K562 (cell line): Measurements from ENCODE around the gene SCRG1. TPM values are rescaled to one million over a fixed set of nuclear protein-coding genes. Genes with fewer than 3 reads are reported as not detected.

Experiments
- ARID4B ChIP-seq: sonication (generic); formaldehyde crosslinking; IDR thresholded peaks from 2 replicates; pipeline ENCODE4 v1.8.0; 2022; ENCODE audit warnings: mild to moderate bottlenecking, missing genetic modification reagents
- CBFA2T2 ChIP-seq: fragments of 450-650 bp; conservative IDR thresholded peaks from 2 replicates; pipeline ENCODE4 v1.6.1; 2017; ENCODE audit warnings: mild to moderate bottlenecking
- FOS ChIP-seq: IDR thresholded peaks from 3 replicates; pipeline ENCODE4 v1.6.1; 2011; ENCODE audit not compliant: insufficient read length; ENCODE audit errors: extremely low read depth
- HDAC6 ChIP-seq: IDR thresholded peaks from 2 replicates; pipeline ENCODE4 v1.6.1; 2012; ENCODE audit warnings: low read depth, mild to moderate bottlenecking, control low read depth, inconsistent platforms, low read length, moderate library complexity
- HIVEP1 ChIP-seq: fragments of 250-450 bp; sonication (Bioruptor Pico); IDR thresholded peaks from 2 replicates; pipeline ENCODE4 v1.4.0; 2020; ENCODE audit warnings: mild to moderate bottlenecking
- MCM2 ChIP-seq: fragments of 450-650 bp; IDR thresholded peaks from 2 replicates; pipeline ENCODE4 v1.6.1; 2017; ENCODE audit warnings: low read depth, mild to moderate bottlenecking
- NFYB ChIP-seq: IDR thresholded peaks from 2 replicates; pipeline ENCODE4 v1.6.1; 2011; ENCODE audit warnings: mild to moderate bottlenecking, moderate library complexity; ENCODE audit not compliant: insufficient read length; ENCODE audit errors: extremely low read depth
- RAD21 ChIP-seq, 2 experiments: fragments of 250-450 bp in 1 of 2; fragments of 450-650 bp in 1 of 2; sonication (Bioruptor Pico) in 1 of 2; formaldehyde crosslinking in 1 of 2; IDR thresholded peaks in 1 of 2; conservative IDR thresholded peaks in 1 of 2; 2 replicates each; pipeline versions ENCODE4 v1.4.0 to v1.8.0; 2020 to 2022; ENCODE audit warnings: mild to moderate bottlenecking in 2 of 2, moderate library complexity in 1 of 2
- RUNX1 ChIP-seq: sonication (generic); IDR thresholded peaks from 2 replicates; pipeline ENCODE4 v1.6.1; 2016; ENCODE audit warnings: antibody characterized with exemption, low read depth
- TEAD4 ChIP-seq, 2 experiments: sonication (generic) in 1 of 2; formaldehyde crosslinking in 1 of 2; IDR thresholded peaks; 2 replicates each; pipeline versions ENCODE4 v1.6.1 to v1.8.0; 2012 to 2022; ENCODE audit warnings: borderline replicate concordance in 1 of 2, inconsistent platforms in 1 of 2, low read length in 1 of 2, mild to moderate bottlenecking in 1 of 2, missing genetic modification reagents in 1 of 2
- ZC3H4 ChIP-seq: sonication (generic); formaldehyde crosslinking; IDR thresholded peaks from 2 replicates; pipeline ENCODE4 v1.9.0; 2021; ENCODE audit warnings: missing genetic modification reagents, borderline replicate concordance
- ZNF584 ChIP-seq: fragments of 200-800 bp; sonication (Bioruptor generic); IDR thresholded peaks from 2 replicates; pipeline ENCODE4 v1.6.1; 2016; ENCODE audit warnings: low read depth, mild to moderate bottlenecking, missing genetic modification characterization, missing compliant biosample characterization
- ZNF740 ChIP-seq, 3 experiments: fragments of 200-800 bp in 1 of 3; sonication (Bioruptor generic) in 1 of 3; sonication (generic) in 1 of 3; formaldehyde crosslinking in 1 of 3; IDR thresholded peaks; 2 replicates each; pipeline versions ENCODE4 v1.6.1 to v1.8.0; 2016 to 2022; ENCODE audit warnings: mild to moderate bottlenecking in 2 of 3, missing compliant biosample characterization in 2 of 3, missing genetic modification characterization in 2 of 3, missing genetic modification reagents in 1 of 3
- ZNF764 ChIP-seq: fragments of 250-450 bp; sonication (Bioruptor Pico); IDR thresholded peaks from 2 replicates; pipeline ENCODE4 v1.4.0; 2020; ENCODE audit warnings: low read depth, mild to moderate bottlenecking, moderate library complexity
- polyA plus RNA-seq, 8 experiments: library from polyadenylated mRNA; depleted of rRNA in 4 of 8; stranded (reverse) in 5 of 8; unstranded in 3 of 8; fragments of >200 nt; fragmentation: Nextera tagmentation in 2 of 8; fragmentation: Illumina TruSeq in 1 of 8; extraction: Ambion mirVana in 2 of 8; extraction: Trizol in 1 of 8; gene quantifications; 2 replicates each; pipeline versions ENCODE4 v1.2.1 to v1.2.3, GENCODE V29; 2011 to 2014; ENCODE audit warnings: inconsistent platforms in 1 of 8, missing spikeins in 1 of 8
- total RNA-seq, 7 experiments: library from RNA; depleted of rRNA in 6 of 7; stranded (reverse); fragments of >200 nt in 6 of 7; fragmentation: Illumina TruSeq in 2 of 7; extraction: Trizol in 2 of 7; gene quantifications; 2 replicates each; pipeline versions ENCODE4 v1.2.1 to v1.2.3, GENCODE V29; 2011 to 2021; ENCODE audit warnings: low replicate concordance in 1 of 7
- TF ChIP-seq, protein P1 (sequence below): fragments of 250-450 bp; sonication (Bioruptor Pico); IDR thresholded peaks from 2 replicates; pipeline ENCODE4 v1.8.0; 2021; ENCODE audit warnings: moderate library complexity, mild to moderate bottlenecking, inconsistent platforms

Gene SCRG1
- total and polyA plus RNA-seq, 9 of the 15 experiments (the other 6 are each of a cell fraction or from before 2014, with no cell fraction given): 0.01 TPM; not detected in 7

DNA sequence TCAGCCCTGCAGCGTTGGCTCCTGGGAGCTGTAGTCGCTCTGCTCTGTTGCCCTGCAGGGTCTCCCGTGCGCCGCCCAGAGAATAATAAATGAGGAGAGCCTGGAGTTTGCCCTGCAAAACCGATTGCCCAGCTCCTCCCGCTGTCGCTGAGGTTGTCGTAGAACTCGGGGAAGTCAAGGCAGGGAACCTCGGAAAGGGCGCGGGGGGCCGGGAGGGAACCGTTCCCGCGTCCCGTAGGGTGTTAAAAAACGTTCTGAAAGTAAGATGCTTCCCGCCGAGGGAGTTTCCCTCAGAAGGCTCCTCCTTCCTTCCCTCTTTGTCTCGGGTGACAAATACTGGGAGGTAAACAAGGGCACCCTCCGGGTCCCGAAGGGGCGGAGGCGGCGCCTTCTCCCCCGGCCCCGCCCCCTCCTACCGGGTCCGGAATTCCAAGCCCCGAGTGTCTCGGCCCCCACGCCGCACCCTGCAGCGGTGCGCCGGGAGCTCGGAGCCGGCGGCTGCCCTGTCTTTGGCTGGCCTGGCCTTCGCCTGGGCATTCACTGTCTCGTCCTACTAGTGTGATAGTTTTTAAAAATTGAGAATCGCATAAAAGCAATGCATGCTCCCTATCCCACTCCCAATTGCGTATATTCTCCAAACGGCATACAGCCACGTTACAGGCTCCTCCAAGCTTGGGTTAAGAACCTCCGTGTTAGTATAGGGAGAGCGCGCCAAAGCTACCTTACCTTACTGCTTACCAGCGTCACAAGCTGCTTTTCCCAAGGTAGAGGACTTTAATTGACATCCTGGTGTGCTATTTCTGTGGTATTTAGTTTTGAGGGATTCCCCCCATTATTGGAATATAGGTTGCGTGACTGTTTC lies 63.8 kb downstream of the SCRG1 start (continued):
- TF ChIP-seq HIVEP1 (CRISPR knock-in tag) (no peak), ZC3H4 (no peak), MCM2 (no peak), CBFA2T2 (no peak), RUNX1 (no peak), ZNF764 (CRISPR knock-in tag) (no peak), ZNF584 (no peak), NFYB (no peak), ZNF740 (CRISPR knock-in tag; IDR thresholded peaks at IDR 0.05) (no peak), ZNF740 (tag; IDR thresholded peaks at IDR 0.05) (no peak), HDAC6 (no peak), ARID4B (CRISPR knock-in tag) (peak; percentile 78), TEAD4 (IDR thresholded peaks at IDR 0.05; ENCODE audit: low read length) (peak; percentile 75), TEAD4 (CRISPR knock-in tag; IDR thresholded peaks at IDR 0.05; ENCODE audit: borderline replicate concordance) (0 out of 2 replicates have a peak, but pooled peaks have one; percentile 53), RAD21 (CRISPR knock-in tag; conservative IDR thresholded peaks at IDR 0.05 in 1 of 2, IDR thresholded peaks at IDR 0.05 in 1 of 2) (no peak), FOS (no peak)
- TF ChIP-seq, protein P1, sequence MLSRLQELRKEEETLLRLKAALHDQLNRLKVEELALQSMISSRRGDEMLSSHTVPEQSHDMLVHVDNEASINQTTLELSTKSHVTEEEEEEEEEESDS (CRISPR knock-in tag): no peak
